Subcutaneous abdominal adipose tissue (tissue), 5 donors: ENCODE measurements around the gene PRKD1.
A peak's percentile ranks its signal among the peaks of the same experiment; 100 is the strongest.

Experiments used
- H3K27ac ChIP-seq: one replicate; pipeline ENCODE4 v1.7.0; 2013; ENCODE audit warnings: low read depth, mild to moderate bottlenecking, inconsistent platforms, low read length, moderate library complexity
- H3K27me3 ChIP-seq, 5 donors: one replicate each; pipeline ENCODE4 v1.7.0; 2013; ENCODE audit warnings: low read length in 5 of 5, inconsistent platforms in 1 of 5; ENCODE audit not compliant: control insufficient read depth in 5 of 5, insufficient read depth in 4 of 5
- H3K36me3 ChIP-seq, 5 donors: one replicate each; pipeline ENCODE4 v1.7.0; 2013; ENCODE audit warnings: low read length in 5 of 5; ENCODE audit not compliant: control insufficient read depth in 5 of 5, insufficient read depth in 5 of 5
- H3K4me1 ChIP-seq, 5 donors: one replicate each; pipeline ENCODE4 v1.7.0; 2013; ENCODE audit warnings: low read length in 5 of 5, mild to moderate bottlenecking in 3 of 5, moderate library complexity in 1 of 5; ENCODE audit not compliant: control insufficient read depth in 5 of 5, insufficient read depth in 5 of 5
- H3K4me3 ChIP-seq, 5 donors: one replicate each; pipeline ENCODE4 v1.7.0; 2013; ENCODE audit warnings: low read length in 5 of 5, low read depth in 1 of 5
- H3K9ac ChIP-seq, 5 donors: one replicate each; pipeline ENCODE4 v1.7.0; 2013; ENCODE audit warnings: low read length in 5 of 5, mild to moderate bottlenecking in 4 of 5, moderate library complexity in 3 of 5
- H3K9me3 ChIP-seq, 5 donors: one replicate each; pipeline ENCODE4 v1.7.0; 2013; ENCODE audit warnings: low read length in 5 of 5; ENCODE audit not compliant: control insufficient read depth in 5 of 5
- donor health status: healthy.
- donor health status: healthy.
- donor health status: healthy.
- donor health status: healthy.
- donor health status: healthy.

Gene PRKD1

GRCh38 chr14:29681316-29681715 is 246.3 kb downstream of the PRKD1 start:
- H3K27me3 ChIP-seq = no peaks in the 10 kb centered on the region
- H3K36me3 ChIP-seq = no peaks in the 10 kb centered on the region
- H3K27ac ChIP-seq = no peak overlapping the region
- peaks cover 0 to 18% (median 0%) of the 10 kb centered on the region in 5 donors for H3K4me1 ChIP-seq
- H3K9ac ChIP-seq = no peak overlapping the region
- no peak overlapping the region for H3K4me3 ChIP-seq
- H3K9me3 ChIP-seq = no peaks in the 10 kb centered on the region

- H3K36me3 ChIP-seq = no peaks in the 10 kb centered on the region
- no peaks in the 10 kb centered on the region for H3K27me3 ChIP-seq
- no peak overlapping the region for H3K4me3 ChIP-seq
- H3K4me1 ChIP-seq = no peaks in the 10 kb centered on the region
- H3K9ac ChIP-seq = no peak overlapping the region
- no peak overlapping the region for H3K27ac ChIP-seq
- H3K9me3 ChIP-seq = no peaks in the 10 kb centered on the region
These were observed 252.9 kb downstream of the PRKD1 start for GRCh38 chr14:29674566-29675285.

GRCh38 chr14:29672831-29673230 is 254.8 kb downstream of the PRKD1 start:
- no peaks in the 10 kb centered on the region for H3K9me3 ChIP-seq
- H3K27ac ChIP-seq = no peak overlapping the region
- H3K27me3 ChIP-seq = no peaks in the 10 kb centered on the region
- no peak overlapping the region for H3K9ac ChIP-seq
- peaks cover 0 to 6% (median 0%) of the 10 kb centered on the region in 5 donors for H3K4me1 ChIP-seq
- H3K36me3 ChIP-seq = no peaks in the 10 kb centered on the region
- H3K4me3 ChIP-seq = no peak overlapping the region

- Histone ChIP-seq H3K9ac (no peak overlapping the region), H3K36me3 (no peaks in the 10 kb centered on the region), H3K9me3 (no peaks in the 10 kb centered on the region), H3K4me1 (peaks cover 0 to 6% (median 0%) of the 10 kb centered on the region in 5 donors), H3K4me3 (no peak overlapping the region), H3K27ac (no peak overlapping the region), H3K27me3 (no peaks in the 10 kb centered on the region)
These were observed 256.6 kb downstream of the PRKD1 start for GRCh38 chr14:29671034-29671433.

GRCh38 chr14:29668201-29668600 is 259.4 kb downstream of the PRKD1 start:
- Histone ChIP-seq H3K27ac (no peak overlapping the region), H3K9me3 (peaks cover 0 to 2% (median 0%) of the 10 kb centered on the region in 5 donors), H3K4me1 (peaks cover 0 to 20% (median 4%) of the 10 kb centered on the region in 5 donors), H3K27me3 (no peaks in the 10 kb centered on the region), H3K9ac (no peak overlapping the region), H3K36me3 (peaks cover 0 to 8% (median 0%) of the 10 kb centered on the region in 5 donors), H3K4me3 (no peak overlapping the region)

GRCh38 chr14:29664515-29664914 is 263.1 kb downstream of the PRKD1 start:
- peaks cover 0 to 2% (median 0%) of the 10 kb centered on the region in 5 donors for H3K9me3 ChIP-seq
- H3K27me3 ChIP-seq = no peaks in the 10 kb centered on the region
- H3K4me1 ChIP-seq = peaks cover 0 to 24% (median 4%) of the 10 kb centered on the region in 5 donors
- no peak overlapping the region for H3K9ac ChIP-seq
- no peak overlapping the region for H3K4me3 ChIP-seq
- H3K36me3 ChIP-seq = peaks cover 0 to 8% (median 0%) of the 10 kb centered on the region in 5 donors
- H3K27ac ChIP-seq = no peak overlapping the region

- H3K36me3 ChIP-seq = peaks cover 0 to 8% (median 0%) of the 10 kb centered on the region in 5 donors
- H3K9ac ChIP-seq = peak overlapping the region in 1 of 5 donors; percentile 24
- H3K4me3 ChIP-seq = no peak overlapping the region
- peaks cover 0 to 2% (median 0%) of the 10 kb centered on the region in 5 donors for H3K9me3 ChIP-seq
- H3K4me1 ChIP-seq = peaks cover 0 to 23% (median 4%) of the 10 kb centered on the region in 5 donors
- H3K27me3 ChIP-seq = no peaks in the 10 kb centered on the region
- H3K27ac ChIP-seq = no peak overlapping the region
These were observed 264.3 kb downstream of the PRKD1 start for GRCh38 chr14:29663281-29663801.

GRCh38 chr14:29654901-29655550 is 272.6 kb downstream of the PRKD1 start:
- H3K9me3 ChIP-seq = peaks cover 0 to 3% (median 3%) of the 10 kb centered on the region in 5 donors
- H3K27ac ChIP-seq = peak overlapping the region; percentile 24
- H3K27me3 ChIP-seq = no peaks in the 10 kb centered on the region
- no peak overlapping the region for H3K4me3 ChIP-seq
- peaks cover 0 to 28% (median 3%) of the 10 kb centered on the region in 5 donors for H3K4me1 ChIP-seq
- no peaks in the 10 kb centered on the region for H3K36me3 ChIP-seq
- no peak overlapping the region for H3K9ac ChIP-seq

- no peaks in the 10 kb centered on the region for H3K36me3 ChIP-seq
- peaks cover 6 to 11% (median 9%) of the 10 kb centered on the region in 5 donors for H3K9me3 ChIP-seq
- H3K4me1 ChIP-seq = peaks cover 0 to 28% (median 3%) of the 10 kb centered on the region in 5 donors
- H3K9ac ChIP-seq = no peak overlapping the region
- no peaks in the 10 kb centered on the region for H3K27me3 ChIP-seq
- no peak overlapping the region for H3K4me3 ChIP-seq
- no peak overlapping the region for H3K27ac ChIP-seq
These were observed 274.3 kb downstream of the PRKD1 start for GRCh38 chr14:29653303-29653702.

GRCh38 chr14:29652571-29652970 is 275.1 kb downstream of the PRKD1 start:
- H3K27ac ChIP-seq = no peak overlapping the region

More at GRCh38 chr14:29652571-29652970, 275.1 kb downstream of the PRKD1 start:
- no peak overlapping the region for H3K4me3 ChIP-seq
- no peak overlapping the region for H3K9ac ChIP-seq
- H3K27me3 ChIP-seq = no peaks in the 10 kb centered on the region
- H3K4me1 ChIP-seq = peaks cover 0 to 28% (median 3%) of the 10 kb centered on the region in 5 donors
- H3K36me3 ChIP-seq = peaks cover 0 to 1% (median 0%) of the 10 kb centered on the region in 5 donors
- H3K9me3 ChIP-seq = peaks cover 10 to 17% (median 14%) of the 10 kb centered on the region in 5 donors
